Uterus (tissue), 2 donors: Measurements from ENCODE around the gene FHIP2A.

ENCODE experiments used
- POLR2A ChIP-seq, 2 donors: fragments of 450-650 bp; IDR thresholded peaks; one replicate each; pipeline ENCODE4 v1.6.1; 2016; ENCODE audit warnings: antibody characterized with exemption in 2 of 2, mild to moderate bottlenecking in 1 of 2, moderate library complexity in 1 of 2
- TF ChIP-seq, protein P1 (sequence below), 4 experiments: fragments of 200-600 bp in 2 of 4; fragments of 450-650 bp in 2 of 4; sonication (generic) in 2 of 4; IDR thresholded peaks; one replicate each; pipeline ENCODE4 v1.5.1; 2016 to 2019; ENCODE audit warnings: antibody characterized with exemption in 4 of 4, mild to moderate bottlenecking in 2 of 4, moderate library complexity in 1 of 4

DNA sequence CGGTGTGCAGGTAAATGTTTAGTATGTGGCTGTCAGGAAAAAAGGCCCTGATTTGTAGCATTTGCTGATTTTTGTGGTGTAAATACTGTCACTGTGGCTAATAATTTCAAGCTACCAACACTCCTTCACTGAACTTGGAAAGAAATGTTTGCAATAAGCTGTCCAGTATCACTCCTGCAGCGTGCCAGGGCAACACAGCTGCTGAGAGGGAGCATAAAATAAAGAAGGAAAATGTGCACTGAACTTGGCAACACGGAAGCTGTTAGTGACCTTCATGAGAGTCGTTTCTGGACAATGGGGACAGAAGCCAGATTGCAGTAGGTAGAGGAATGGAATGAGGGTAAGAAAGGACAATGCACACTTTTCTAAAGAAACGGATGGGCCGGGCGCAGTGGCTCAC lies 37.9 kb upstream of the FHIP2A start:
- no peak for TF ChIP-seq POLR2A (IDR thresholded peaks at IDR 0.05)
- TF ChIP-seq, protein P1, sequence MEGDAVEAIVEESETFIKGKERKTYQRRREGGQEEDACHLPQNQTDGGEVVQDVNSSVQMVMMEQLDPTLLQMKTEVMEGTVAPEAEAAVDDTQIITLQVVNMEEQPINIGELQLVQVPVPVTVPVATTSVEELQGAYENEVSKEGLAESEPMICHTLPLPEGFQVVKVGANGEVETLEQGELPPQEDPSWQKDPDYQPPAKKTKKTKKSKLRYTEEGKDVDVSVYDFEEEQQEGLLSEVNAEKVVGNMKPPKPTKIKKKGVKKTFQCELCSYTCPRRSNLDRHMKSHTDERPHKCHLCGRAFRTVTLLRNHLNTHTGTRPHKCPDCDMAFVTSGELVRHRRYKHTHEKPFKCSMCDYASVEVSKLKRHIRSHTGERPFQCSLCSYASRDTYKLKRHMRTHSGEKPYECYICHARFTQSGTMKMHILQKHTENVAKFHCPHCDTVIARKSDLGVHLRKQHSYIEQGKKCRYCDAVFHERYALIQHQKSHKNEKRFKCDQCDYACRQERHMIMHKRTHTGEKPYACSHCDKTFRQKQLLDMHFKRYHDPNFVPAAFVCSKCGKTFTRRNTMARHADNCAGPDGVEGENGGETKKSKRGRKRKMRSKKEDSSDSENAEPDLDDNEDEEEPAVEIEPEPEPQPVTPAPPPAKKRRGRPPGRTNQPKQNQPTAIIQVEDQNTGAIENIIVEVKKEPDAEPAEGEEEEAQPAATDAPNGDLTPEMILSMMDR (IDR thresholded peaks at IDR 0.05) = no peak
